ENCODE data around the gene NACC2.
A peak's percentile ranks its signal among the peaks of the same experiment; 100 is the strongest.

Gene NACC2

DNA sequence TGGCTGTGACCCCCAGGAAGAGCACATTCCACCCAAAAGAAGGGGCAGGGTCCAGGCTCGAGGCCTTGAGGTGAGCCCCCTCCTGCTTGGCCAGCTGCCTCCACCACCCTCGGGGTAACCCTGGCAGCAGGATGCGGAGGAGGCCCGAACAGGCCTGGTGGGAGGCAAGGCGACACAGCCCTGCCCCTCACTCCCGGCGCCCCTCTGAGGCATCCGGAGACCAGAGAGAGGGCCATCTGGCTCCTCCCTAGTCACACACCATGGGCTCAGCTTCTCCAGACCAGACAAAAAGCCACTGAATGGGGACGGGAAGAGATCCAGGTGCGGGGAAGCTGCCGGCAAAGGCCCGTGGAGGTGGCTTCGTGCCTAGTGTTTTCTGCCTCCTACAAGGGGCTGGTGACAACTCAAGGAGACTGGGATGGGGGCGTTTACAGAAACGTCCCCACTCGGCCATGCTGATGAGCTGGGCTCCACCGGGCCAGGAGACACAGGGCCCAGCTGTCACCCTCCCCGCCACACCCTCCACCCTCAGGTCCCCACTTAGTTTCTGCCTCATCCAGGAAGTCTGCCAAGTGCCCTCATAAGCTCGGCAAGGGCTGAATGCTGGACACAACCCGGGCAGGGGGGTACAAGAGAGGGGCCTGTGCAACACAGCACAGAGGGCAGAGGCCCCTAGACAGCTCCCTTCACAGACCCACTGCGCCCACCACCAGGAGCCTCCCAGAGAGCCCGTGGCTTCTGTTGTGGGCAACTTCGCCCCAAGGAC, 41.9 kb downstream of the NACC2 start:
- TF ChIP-seq, protein P1, sequence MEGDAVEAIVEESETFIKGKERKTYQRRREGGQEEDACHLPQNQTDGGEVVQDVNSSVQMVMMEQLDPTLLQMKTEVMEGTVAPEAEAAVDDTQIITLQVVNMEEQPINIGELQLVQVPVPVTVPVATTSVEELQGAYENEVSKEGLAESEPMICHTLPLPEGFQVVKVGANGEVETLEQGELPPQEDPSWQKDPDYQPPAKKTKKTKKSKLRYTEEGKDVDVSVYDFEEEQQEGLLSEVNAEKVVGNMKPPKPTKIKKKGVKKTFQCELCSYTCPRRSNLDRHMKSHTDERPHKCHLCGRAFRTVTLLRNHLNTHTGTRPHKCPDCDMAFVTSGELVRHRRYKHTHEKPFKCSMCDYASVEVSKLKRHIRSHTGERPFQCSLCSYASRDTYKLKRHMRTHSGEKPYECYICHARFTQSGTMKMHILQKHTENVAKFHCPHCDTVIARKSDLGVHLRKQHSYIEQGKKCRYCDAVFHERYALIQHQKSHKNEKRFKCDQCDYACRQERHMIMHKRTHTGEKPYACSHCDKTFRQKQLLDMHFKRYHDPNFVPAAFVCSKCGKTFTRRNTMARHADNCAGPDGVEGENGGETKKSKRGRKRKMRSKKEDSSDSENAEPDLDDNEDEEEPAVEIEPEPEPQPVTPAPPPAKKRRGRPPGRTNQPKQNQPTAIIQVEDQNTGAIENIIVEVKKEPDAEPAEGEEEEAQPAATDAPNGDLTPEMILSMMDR (IDR thresholded peaks at IDR 0.05): no peak
- H3K4me3 Mint-ChIP-seq: peak overlapping the region; percentile 45
- H3K27me3 Mint-ChIP-seq (ENCODE audit: low read depth, poor library complexity): peaks cover 32% of the 10 kb centered on the region
- H3K36me3 Mint-ChIP-seq (ENCODE audit: low read depth): no peaks in the 10 kb centered on the region
- H3K4me1 Mint-ChIP-seq: peaks cover 37% of the 10 kb centered on the region
- H3K9me3 Mint-ChIP-seq: no peaks in the 10 kb centered on the region
- peak; percentile 33 for DNase-seq
- H3K27ac Mint-ChIP-seq: no peak overlapping the region

DNA sequence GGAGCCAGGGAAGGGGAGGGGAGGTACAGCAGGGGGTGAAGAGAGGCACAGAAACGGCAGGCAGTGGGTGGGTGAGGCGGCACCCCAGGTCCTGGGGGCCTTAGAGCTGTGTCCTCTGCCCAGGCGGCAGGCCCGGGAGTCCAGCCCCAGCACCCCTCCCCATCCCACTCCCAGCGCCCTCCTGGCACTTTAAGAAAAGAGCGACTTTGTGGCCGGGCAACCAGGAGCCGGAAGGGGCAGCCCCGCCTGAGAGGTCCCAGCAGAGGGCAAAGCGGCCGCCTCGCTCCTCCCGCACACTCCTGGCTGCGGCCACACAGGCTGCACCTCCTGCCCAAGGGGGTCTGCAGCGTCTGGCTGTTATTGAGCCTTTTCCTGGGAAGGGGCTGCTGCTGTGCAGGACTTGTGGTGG, 42.6 kb downstream of the NACC2 start:
- peaks cover 32% of the 10 kb centered on the region for H3K27me3 Mint-ChIP-seq (ENCODE audit: low read depth, poor library complexity)
- peak overlapping the region; percentile 76 for H3K4me3 Mint-ChIP-seq
- H3K27ac Mint-ChIP-seq: no peak overlapping the region
- no peaks in the 10 kb centered on the region for H3K9me3 Mint-ChIP-seq
- TF ChIP-seq, protein P1 (IDR thresholded peaks at IDR 0.05): no peak
- no peaks in the 10 kb centered on the region for H3K36me3 Mint-ChIP-seq (ENCODE audit: low read depth)
- DNase-seq: peak; percentile 47
- peaks cover 32% of the 10 kb centered on the region for H3K4me1 Mint-ChIP-seq

GRCh38 chr9:136051837-136052471, 43.1 kb downstream of the NACC2 start:
- H3K27ac Mint-ChIP-seq: no peak overlapping the region
- H3K4me3 Mint-ChIP-seq: peak overlapping the region; percentile 76

GRCh38 chr9:136051453-136051836, 43.6 kb downstream of the NACC2 start:
- Mint-ChIP-seq H3K36me3 (ENCODE audit: low read depth) (no peaks in the 10 kb centered on the region), H3K27me3 (ENCODE audit: low read depth, poor library complexity) (peaks cover 29% of the 10 kb centered on the region), H3K4me3 (no peak overlapping the region), H3K4me1 (peaks cover 27% of the 10 kb centered on the region), H3K27ac (no peak overlapping the region), H3K9me3 (no peaks in the 10 kb centered on the region)
- no peak for DNase-seq
- TF ChIP-seq, protein P1 (IDR thresholded peaks at IDR 0.05): no peak

More at GRCh38 chr9:136051837-136052471, 43.1 kb downstream of the NACC2 start:
- H3K27me3 Mint-ChIP-seq (ENCODE audit: low read depth, poor library complexity): peaks cover 29% of the 10 kb centered on the region
- peaks cover 27% of the 10 kb centered on the region for H3K4me1 Mint-ChIP-seq
- H3K9me3 Mint-ChIP-seq: no peaks in the 10 kb centered on the region
- H3K36me3 Mint-ChIP-seq (ENCODE audit: low read depth): no peaks in the 10 kb centered on the region
- TF ChIP-seq, protein P1 (IDR thresholded peaks at IDR 0.05): no peak
- peak; percentile 60 for DNase-seq

- Mint-ChIP-seq H3K27ac (no peak overlapping the region), H3K4me3 (peak overlapping the region; percentile 55)
- peak; percentile 56 for DNase-seq
Observed at GRCh38 chr9:136050701-136051452, 44.2 kb downstream of the NACC2 start.

More at GRCh38 chr9:136050701-136051452, 44.2 kb downstream of the NACC2 start:
- Mint-ChIP-seq H3K4me1 (peaks cover 27% of the 10 kb centered on the region), H3K9me3 (no peaks in the 10 kb centered on the region), H3K27me3 (ENCODE audit: low read depth, poor library complexity) (peaks cover 29% of the 10 kb centered on the region), H3K36me3 (ENCODE audit: low read depth) (no peaks in the 10 kb centered on the region)
- TF ChIP-seq, protein P1 (IDR thresholded peaks at IDR 0.05): no peak

All from nephron progenitor cell (in vitro differentiated cells).